ENCODE data around the gene SLC2A9.

The SLC2A9 gene

GRCh38 chr4:10020871-10021652 is at the start of gene SLC2A9:
Gene SLC2A9, minus strand, starts transcription at chr4:10021497. Its CDS starts 68 bp downstream, at chr4:10021429.
- no peak within 1 kb of the TSS for H3K4me2 ChIP-seq (ENCODE audit: low read depth, low read length, poor library complexity, severe bottlenecking)

GRCh38 chr4:10069075-10069642 is 47.9 kb upstream of the SLC2A9 start:
- H4K20me1 ChIP-seq (ENCODE audit: insufficient read depth, low read length, poor library complexity, severe bottlenecking): no peaks in the 10 kb centered on the region
- H3K9me3 ChIP-seq (ENCODE audit: insufficient read depth, low read depth, low read length): no peaks in the 10 kb centered on the region
- H3K9me2 ChIP-seq (replicated peaks; ENCODE audit: low read depth, low read length): no peaks in the 10 kb centered on the region
- no peaks in the 10 kb centered on the region for H3K4me1 ChIP-seq (ENCODE audit: insufficient read depth, low read length, poor library complexity, severe bottlenecking)
- TF ChIP-seq CTCF (conservative IDR thresholded peaks at IDR 0.05; ENCODE audit: low read length) (no peak), EZH2phosphoT487 (IDR thresholded peaks at IDR 0.05; ENCODE audit: borderline replicate concordance) (no peak)
- H3K4me2 ChIP-seq (ENCODE audit: low read depth, low read length, poor library complexity, severe bottlenecking): no peak overlapping the region
- no peaks in the 10 kb centered on the region; the same call in 1 of the 2 replicates for H3F3A ChIP-seq (ENCODE audit: low read depth)
- H3K9ac ChIP-seq (ENCODE audit: low read depth, low read length, poor library complexity, severe bottlenecking): no peak overlapping the region
- H2AFZ ChIP-seq (ENCODE audit: low read length): no peak overlapping the region
- H3K79me2 ChIP-seq (ENCODE audit: insufficient read depth, low read length): no peaks in the 10 kb centered on the region
- H3K36me3 ChIP-seq (ENCODE audit: insufficient read depth, low read length): peaks cover 23% of the 10 kb centered on the region; the same call in 1 of the 2 replicates
- no peak overlapping the region for H3K4me3 ChIP-seq (ENCODE audit: low read length, poor library complexity, severe bottlenecking)
- no peaks in the 10 kb centered on the region for H3K27me3 ChIP-seq (ENCODE audit: insufficient read depth, low read length, poor library complexity, severe bottlenecking)

More at GRCh38 chr4:10020871-10021652, at the start of gene SLC2A9:
- no peaks in the 10 kb centered on the region for H3F3A ChIP-seq (ENCODE audit: low read depth)
- no peaks in the 10 kb centered on the region for H3K9me2 ChIP-seq (replicated peaks; ENCODE audit: low read depth, low read length)
- no peaks in the 10 kb centered on the region for H4K20me1 ChIP-seq (ENCODE audit: insufficient read depth, low read length, poor library complexity, severe bottlenecking)
- no peaks in the 10 kb centered on the region for H3K36me3 ChIP-seq (ENCODE audit: insufficient read depth, low read length)
- no peaks in the 10 kb centered on the region for H3K9me3 ChIP-seq (ENCODE audit: insufficient read depth, low read depth, low read length)
- H3K79me2 ChIP-seq (ENCODE audit: insufficient read depth, low read length): no peaks in the 10 kb centered on the region
- H2AFZ ChIP-seq (ENCODE audit: low read length): no peak within 1 kb of the TSS
- no peaks in the 10 kb centered on the region for H3K4me1 ChIP-seq (ENCODE audit: insufficient read depth, low read length, poor library complexity, severe bottlenecking)
- no peak within 1 kb of the TSS for H3K4me3 ChIP-seq (ENCODE audit: low read length, poor library complexity, severe bottlenecking)
- no peak for TF ChIP-seq CTCF (conservative IDR thresholded peaks at IDR 0.05; ENCODE audit: low read length)
- no peak for TF ChIP-seq EZH2phosphoT487 (IDR thresholded peaks at IDR 0.05; ENCODE audit: borderline replicate concordance)
- H3K9ac ChIP-seq (ENCODE audit: low read depth, low read length, poor library complexity, severe bottlenecking): no peak within 1 kb of the TSS
- H3K27me3 ChIP-seq (ENCODE audit: insufficient read depth, low read length, poor library complexity, severe bottlenecking): no peaks in the 10 kb centered on the region

GRCh38 chr4:10066670-10067651 is 45.7 kb upstream of the SLC2A9 start:
- Histone ChIP-seq H4K20me1 (ENCODE audit: insufficient read depth, low read length, poor library complexity, severe bottlenecking) (no peaks in the 10 kb centered on the region), H3F3A (ENCODE audit: low read depth) (no peaks in the 10 kb centered on the region), H2AFZ (ENCODE audit: low read length) (no peak overlapping the region), H3K4me2 (ENCODE audit: low read depth, low read length, poor library complexity, severe bottlenecking) (no peak overlapping the region), H3K4me3 (ENCODE audit: low read length, poor library complexity, severe bottlenecking) (no peak overlapping the region), H3K9me2 (replicated peaks; ENCODE audit: low read depth, low read length) (no peaks in the 10 kb centered on the region), H3K4me1 (ENCODE audit: insufficient read depth, low read length, poor library complexity, severe bottlenecking) (no peaks in the 10 kb centered on the region), H3K9ac (ENCODE audit: low read depth, low read length, poor library complexity, severe bottlenecking) (no peak overlapping the region), H3K27me3 (ENCODE audit: insufficient read depth, low read length, poor library complexity, severe bottlenecking) (no peaks in the 10 kb centered on the region), H3K36me3 (ENCODE audit: insufficient read depth, low read length) (peaks cover 1% of the 10 kb centered on the region; the same call in 1 of the 2 replicates), H3K9me3 (ENCODE audit: insufficient read depth, low read depth, low read length) (no peaks in the 10 kb centered on the region), H3K79me2 (ENCODE audit: insufficient read depth, low read length) (no peaks in the 10 kb centered on the region)
- TF ChIP-seq EZH2phosphoT487 (IDR thresholded peaks at IDR 0.05; ENCODE audit: borderline replicate concordance): no peak
- TF ChIP-seq CTCF (conservative IDR thresholded peaks at IDR 0.05; ENCODE audit: low read length): no peak

Data from Loucy (cell line).